Breast epithelium (tissue), 4 donors: ENCODE measurements around the gene AGAP1. TPM values are rescaled to one million over a fixed set of nuclear protein-coding genes. Genes with fewer than 3 reads are reported as not detected.
A peak's percentile ranks its signal among the peaks of the same experiment; 100 is the strongest.

Experiments
- DNase-seq, 2 donors: peaks; one replicate each; pipeline ENCODE4 v3.0.0-alpha.2; 2019; ENCODE audit warnings: low spot score in 2 of 2
- H3K27ac ChIP-seq, 2 donors: fragments of 200-600 bp; sonication (generic) in 1 of 2; one replicate each; pipeline ENCODE4 v1.5.1; 2016 to 2019; ENCODE audit warnings: mild to moderate bottlenecking in 1 of 2
- H3K27me3 ChIP-seq, 2 donors: fragments of 200-600 bp; sonication (generic) in 1 of 2; one replicate each; pipeline versions ENCODE4 v1.5.1 to v1.6.0; 2017 to 2019; ENCODE audit warnings: control low read depth in 1 of 2, mild to moderate bottlenecking in 1 of 2
- H3K36me3 ChIP-seq: fragments of 200-600 bp; one replicate; pipeline ENCODE4 v1.5.1; 2019
- H3K4me1 ChIP-seq, 2 donors: fragments of 200-600 bp; sonication (generic); one replicate each; pipeline ENCODE4 v1.5.1; 2016 to 2019; ENCODE audit warnings: control low read depth in 1 of 2
- H3K4me3 ChIP-seq, 3 donors: fragments of 200-600 bp; sonication (generic); 1 replicate in 2 of 3; 2 replicates in 1 of 3; pipeline ENCODE4 v1.5.1; 2016 to 2019; ENCODE audit warnings: mild to moderate bottlenecking in 3 of 3, moderate library complexity in 2 of 3
- H3K9me3 ChIP-seq, 2 donors: fragments of 200-600 bp; sonication (generic) in 1 of 2; one replicate each; pipeline ENCODE4 v1.5.1; 2016 to 2019; ENCODE audit warnings: control low read depth in 1 of 2
- CTCF ChIP-seq, 3 donors: fragments of 450-650 bp; IDR thresholded peaks; one replicate each; pipeline ENCODE4 v1.5.1; 2016 to 2017; ENCODE audit warnings: antibody characterized with exemption in 3 of 3, mild to moderate bottlenecking in 3 of 3, moderate library complexity in 3 of 3
- POLR2A ChIP-seq: fragments of 450-650 bp; IDR thresholded peaks from one replicate; pipeline ENCODE4 v1.6.1; 2016; ENCODE audit warnings: antibody characterized with exemption, mild to moderate bottlenecking, moderate library complexity
- POLR2AphosphoS5 ChIP-seq, 3 donors: sonication (generic); formaldehyde crosslinking; IDR thresholded peaks; one replicate each; pipeline ENCODE4 v1.6.1; 2017; ENCODE audit warnings: antibody characterized with exemption in 3 of 3
- intact Hi-C: fragments of 100-400 bp; cut with DNase I; formaldehyde crosslinking; loops from one replicate; pipeline ENCODE4 v1.15.1; 2023; ENCODE audit warnings: low total_unique reads
- total RNA-seq, 3 donors: library from RNA; depleted of rRNA; stranded (reverse); fragments of >200 nt; gene quantifications; one replicate each; pipeline ENCODE4 v1.1.0, GENCODE V29; 2016

AGAP1 gene
- total RNA-seq, 3 donors from 2014 or later = 19.7 to 27.1 (median 25.9) TPM

- Histone ChIP-seq H3K36me3 (no peaks in the 10 kb centered on the region), H3K9me3 (no peaks in the 10 kb centered on the region), H3K4me1 (no peaks in the 10 kb centered on the region), H3K27ac (no peak overlapping the region), H3K4me3 (no peak overlapping the region), H3K27me3 (no peaks in the 10 kb centered on the region)
- intact Hi-C loops = no loop called here
- no peak for DNase-seq
- TF ChIP-seq CTCF (IDR thresholded peaks at IDR 0.05) (no peak), POLR2AphosphoS5 (IDR thresholded peaks at IDR 0.05) (no peak), POLR2A (no peak)
These were observed 47.2 kb downstream of the AGAP1 start for GRCh38 chr2:235541016-235541415.

- no peaks in the 10 kb centered on the region for H3K4me1 ChIP-seq
- no peak for DNase-seq
- intact Hi-C loops = no loop called here
- no peak overlapping the region for H3K27ac ChIP-seq
- H3K27me3 ChIP-seq = no peaks in the 10 kb centered on the region
- H3K4me3 ChIP-seq = no peak overlapping the region
- H3K36me3 ChIP-seq = no peaks in the 10 kb centered on the region
- no peaks in the 10 kb centered on the region for H3K9me3 ChIP-seq
- no peak for TF ChIP-seq POLR2A
- no peak for TF ChIP-seq CTCF (IDR thresholded peaks at IDR 0.05)
- TF ChIP-seq POLR2AphosphoS5 (IDR thresholded peaks at IDR 0.05) = no peak
These were observed 48.2 kb downstream of the AGAP1 start for GRCh38 chr2:235541838-235542549.

- Histone ChIP-seq H3K9me3 (no peaks in the 10 kb centered on the region), H3K27me3 (no peaks in the 10 kb centered on the region), H3K4me3 (no peak overlapping the region), H3K27ac (peak overlapping the region in 1 of 2 donors; percentile 80), H3K36me3 (no peaks in the 10 kb centered on the region), H3K4me1 (no peaks in the 10 kb centered on the region)
- DNase-seq = no peak
- no peak for TF ChIP-seq CTCF (IDR thresholded peaks at IDR 0.05)
- TF ChIP-seq POLR2AphosphoS5 (IDR thresholded peaks at IDR 0.05) = no peak
- TF ChIP-seq POLR2A = no peak
- intact Hi-C loops = no loop called here
These were observed 48.9 kb downstream of the AGAP1 start for GRCh38 chr2:235542733-235543127.

- no peak for DNase-seq
- intact Hi-C loops = no loop called here
- no peaks in the 10 kb centered on the region for H3K36me3 ChIP-seq
- H3K4me3 ChIP-seq = no peak overlapping the region
- no peaks in the 10 kb centered on the region for H3K9me3 ChIP-seq
- TF ChIP-seq POLR2A (no peak), CTCF (IDR thresholded peaks at IDR 0.05) (no peak), POLR2AphosphoS5 (IDR thresholded peaks at IDR 0.05) (no peak)
- no peaks in the 10 kb centered on the region for H3K27me3 ChIP-seq
- no peaks in the 10 kb centered on the region for H3K4me1 ChIP-seq
- peak overlapping the region; percentile 20 to 80 for H3K27ac ChIP-seq
These were observed 49.4 kb downstream of the AGAP1 start for GRCh38 chr2:235543128-235543750.
